CD14-positive monocyte (primary cell): ENCODE measurements around the gene ACOT11. TPM values are rescaled to one million over a fixed set of nuclear protein-coding genes. Genes with fewer than 3 reads are reported as not detected.

Experiments
- DNase-seq, 3 donors: peaks; one replicate each; pipeline ENCODE4 v3.0.0-alpha.2; 2011 to 2022
- H2AFZ ChIP-seq: 2 replicates; pipeline ENCODE4 v1.6.0; 2012; ENCODE audit warnings: mild to moderate bottlenecking, low read depth, low read length, inconsistent platforms; ENCODE audit not compliant: insufficient read depth, poor library complexity, severe bottlenecking
- H3K27ac ChIP-seq, 2 donors: 1 replicate in 1 of 2; 2 replicates in 1 of 2; pipeline ENCODE4 v1.5.1; 2012 to 2013; ENCODE audit warnings: low read length in 2 of 2, control low read depth in 1 of 2, inconsistent platforms in 1 of 2, low read depth in 1 of 2, mild to moderate bottlenecking in 1 of 2
- H3K27me3 ChIP-seq, 2 donors: one replicate each; pipeline versions ENCODE4 v1.6.0 to v1.6.1; 2011 to 2013; ENCODE audit warnings: low read length in 2 of 2; ENCODE audit not compliant: control insufficient read depth in 2 of 2, insufficient read depth in 2 of 2
- H3K36me3 ChIP-seq, 2 donors: replicated peaks in 1 of 2; 1 replicate in 1 of 2; 2 replicates in 1 of 2; pipeline versions ENCODE4 v1.5.1 to v1.6.1; 2012 to 2013; ENCODE audit warnings: low read length in 2 of 2, control low read depth in 1 of 2, inconsistent platforms in 1 of 2, mild to moderate bottlenecking in 1 of 2; ENCODE audit not compliant: insufficient read depth in 2 of 2, control insufficient read depth in 1 of 2
- H3K4me1 ChIP-seq, 2 donors: 1 replicate in 1 of 2; 2 replicates in 1 of 2; pipeline versions ENCODE4 v1.5.1 to v1.6.1; 2012 to 2013; ENCODE audit warnings: low read length in 2 of 2, control low read depth in 1 of 2, inconsistent platforms in 1 of 2, mild to moderate bottlenecking in 1 of 2, moderate library complexity in 1 of 2; ENCODE audit not compliant: insufficient read depth in 2 of 2, control insufficient read depth in 1 of 2
- H3K4me2 ChIP-seq: replicated peaks from 2 replicates; pipeline ENCODE3; 2012; ENCODE audit warnings: low read length, moderate library complexity, mild to moderate bottlenecking; ENCODE audit not compliant: poor library complexity, severe bottlenecking; ENCODE audit errors: extremely low read depth
- H3K4me3 ChIP-seq, 3 experiments: fragments of 200-600 bp in 1 of 3; sonication (generic) in 1 of 3; replicated peaks in 1 of 3; 1 replicate in 2 of 3; 2 replicates in 1 of 3; pipeline ENCODE4 v1.5.1; 2011 to 2013; ENCODE audit warnings: low read length in 3 of 3, mild to moderate bottlenecking in 3 of 3, control low read depth in 2 of 3, low read depth in 2 of 3, inconsistent platforms in 1 of 3, moderate library complexity in 1 of 3
- H3K79me2 ChIP-seq: 2 replicates; pipeline ENCODE4 v1.6.0; 2012; ENCODE audit warnings: mild to moderate bottlenecking, control low read depth, inconsistent platforms, low read length, moderate library complexity; ENCODE audit not compliant: insufficient read depth
- H3K9ac ChIP-seq: 2 replicates; pipeline ENCODE4 v1.6.0; 2017; ENCODE audit warnings: low read length, mild to moderate bottlenecking; ENCODE audit not compliant: insufficient read depth, poor library complexity, severe bottlenecking
- H3K9me3 ChIP-seq, 2 donors: replicated peaks in 1 of 2; 1 replicate in 1 of 2; 2 replicates in 1 of 2; pipeline versions ENCODE4 v1.5.1 to v1.6.1; 2012 to 2013; ENCODE audit warnings: low read length in 2 of 2, control low read depth in 1 of 2; ENCODE audit not compliant: control insufficient read depth in 1 of 2, insufficient read depth in 1 of 2
- H4K20me1 ChIP-seq: 2 replicates; pipeline ENCODE4 v1.6.0; 2012; ENCODE audit warnings: mild to moderate bottlenecking, low read length, control low read depth, moderate library complexity; ENCODE audit not compliant: insufficient read depth
- H3K27ac Mint-ChIP-seq, 7 donors: one replicate each; pipeline ENCODE4 v1.8.0; 2020; ENCODE audit warnings: mild to moderate bottlenecking in 7 of 7, mixed read lengths in 7 of 7, moderate library complexity in 6 of 7, inconsistent platforms in 2 of 7
- H3K27me3 Mint-ChIP-seq, 3 donors: one replicate each; pipeline ENCODE4 v1.8.0; 2021 to 2022; ENCODE audit warnings: low read depth in 3 of 3, mild to moderate bottlenecking in 3 of 3, mixed read lengths in 3 of 3, moderate library complexity in 3 of 3, inconsistent platforms in 1 of 3
- H3K36me3 Mint-ChIP-seq, 2 donors: one replicate each; pipeline ENCODE4 v1.8.0; 2020; ENCODE audit warnings: mixed read lengths in 2 of 2, inconsistent platforms in 1 of 2, mild to moderate bottlenecking in 1 of 2
- H3K4me1 Mint-ChIP-seq: one replicate; pipeline ENCODE4 v1.8.0; 2020; ENCODE audit warnings: mild to moderate bottlenecking, mixed read lengths
- H3K4me3 Mint-ChIP-seq, 2 donors: one replicate each; pipeline ENCODE4 v1.8.0; 2020; ENCODE audit warnings: mild to moderate bottlenecking in 2 of 2, mixed read lengths in 2 of 2, moderate library complexity in 1 of 2
- H3K9me3 Mint-ChIP-seq, 7 donors: one replicate each; pipeline ENCODE4 v1.8.0; 2020 to 2022; ENCODE audit warnings: mixed read lengths in 7 of 7, mild to moderate bottlenecking in 6 of 7, moderate library complexity in 6 of 7, inconsistent platforms in 2 of 7
- WGBS: methylation state at CpG from one replicate; pipeline ENCODE4 v1.1.5; 2013; ENCODE audit warnings: missing lambda C conversion rate; ENCODE audit not compliant: insufficient coverage; 5-methylcytosine and 5-hydroxymethylcytosine counted together
- intact Hi-C, 2 donors: fragments of 100-400 bp; cut with micrococcal nuclease; formaldehyde crosslinking; loops; one replicate each; pipeline versions ENCODE4 v1.15.0 to v1.15.1; 2023
- polyA plus RNA-seq, 3 donors: library from polyadenylated mRNA; depleted of rRNA in 1 of 3; unstranded in 2 of 3; stranded (reverse) in 1 of 3; fragments of 300-500 nt in 2 of 3; fragments of >200 nt in 1 of 3; fragmentation: Illumina TruSeq in 2 of 3; gene quantifications; 1 replicate in 2 of 3; 2 replicates in 1 of 3; pipeline ENCODE4 v1.2.3, GENCODE V29; 2012 to 2021
- small RNA-seq: library from RNA; depleted of rRNA; stranded (forward); fragments of <200 nt; gene quantifications from one replicate; pipeline ENCODE3, GENCODE V24; 2012; ENCODE audit warnings: low read depth; ENCODE audit not compliant: insufficient read length
- TF ChIP-seq, protein P1 (sequence below): fragments of 200-600 bp; IDR thresholded peaks from one replicate; pipeline ENCODE4 v1.8.0; 2022; ENCODE audit warnings: antibody characterized with exemption, mild to moderate bottlenecking

ACOT11 gene
- polyA plus RNA-seq, 3 donors, result 0.18 to 2.1 (median 0.79) TPM

DNA sequence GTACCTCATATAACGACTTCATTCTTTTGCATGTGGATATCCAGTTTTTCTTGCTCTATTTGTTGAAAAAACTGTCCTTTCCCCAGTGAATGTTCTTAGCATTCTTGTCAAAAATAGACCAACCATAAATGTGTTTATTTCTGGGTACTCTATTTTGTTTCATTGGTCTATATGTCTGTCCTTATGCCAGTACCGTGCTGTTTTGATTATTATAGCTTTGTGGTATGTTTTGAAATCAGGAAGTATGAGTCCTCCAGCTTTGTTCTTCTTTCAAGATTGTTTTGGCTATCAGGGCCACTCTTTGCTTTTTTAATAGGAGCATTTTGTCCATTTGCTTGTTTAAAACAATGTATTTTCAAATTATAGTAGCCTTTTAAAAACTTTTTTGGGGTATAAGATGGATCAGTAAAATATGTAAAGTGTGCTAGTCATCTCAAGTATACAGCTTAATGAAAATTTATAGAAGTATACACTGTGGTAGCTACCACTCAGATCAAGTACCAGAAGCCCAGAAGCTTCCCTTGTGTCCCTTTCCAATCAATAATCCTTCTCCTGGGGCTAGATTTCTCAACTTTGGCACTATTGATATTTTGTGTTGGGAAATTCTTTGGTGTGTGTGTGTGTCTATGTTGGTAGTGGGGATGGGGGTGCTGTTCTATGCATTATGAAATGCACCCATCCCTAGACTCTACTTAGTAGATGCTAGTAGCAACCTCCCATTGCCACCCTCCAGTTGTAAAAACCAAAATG lies 110.3 kb downstream of the ACOT11 start:
- H3K9ac ChIP-seq, result no peak overlapping the region
- Mint-ChIP-seq H3K4me1 (no peaks in the 10 kb centered on the region), H3K9me3 (peaks cover 3 to 17% (median 11%) of the 10 kb centered on the region in 7 donors), H3K27ac (no peak overlapping the region), H3K27me3 (no peaks in the 10 kb centered on the region), H3K36me3 (no peaks in the 10 kb centered on the region), H3K4me3 (no peak overlapping the region)
- DNase-seq, result no peak
- peaks cover 3 to 9% of the 10 kb centered on the region in 2 donors for H3K9me3 ChIP-seq
- no peak overlapping the region for H3K4me2 ChIP-seq
- no peaks in the 10 kb centered on the region for H3K36me3 ChIP-seq
- TF ChIP-seq, protein P1, sequence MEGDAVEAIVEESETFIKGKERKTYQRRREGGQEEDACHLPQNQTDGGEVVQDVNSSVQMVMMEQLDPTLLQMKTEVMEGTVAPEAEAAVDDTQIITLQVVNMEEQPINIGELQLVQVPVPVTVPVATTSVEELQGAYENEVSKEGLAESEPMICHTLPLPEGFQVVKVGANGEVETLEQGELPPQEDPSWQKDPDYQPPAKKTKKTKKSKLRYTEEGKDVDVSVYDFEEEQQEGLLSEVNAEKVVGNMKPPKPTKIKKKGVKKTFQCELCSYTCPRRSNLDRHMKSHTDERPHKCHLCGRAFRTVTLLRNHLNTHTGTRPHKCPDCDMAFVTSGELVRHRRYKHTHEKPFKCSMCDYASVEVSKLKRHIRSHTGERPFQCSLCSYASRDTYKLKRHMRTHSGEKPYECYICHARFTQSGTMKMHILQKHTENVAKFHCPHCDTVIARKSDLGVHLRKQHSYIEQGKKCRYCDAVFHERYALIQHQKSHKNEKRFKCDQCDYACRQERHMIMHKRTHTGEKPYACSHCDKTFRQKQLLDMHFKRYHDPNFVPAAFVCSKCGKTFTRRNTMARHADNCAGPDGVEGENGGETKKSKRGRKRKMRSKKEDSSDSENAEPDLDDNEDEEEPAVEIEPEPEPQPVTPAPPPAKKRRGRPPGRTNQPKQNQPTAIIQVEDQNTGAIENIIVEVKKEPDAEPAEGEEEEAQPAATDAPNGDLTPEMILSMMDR, result no peak
- H3K79me2 ChIP-seq, result no peaks in the 10 kb centered on the region
- H3K27ac ChIP-seq, result no peak overlapping the region
- H3K27me3 ChIP-seq, result no peaks in the 10 kb centered on the region
- no peak overlapping the region for H2AFZ ChIP-seq
- no peak overlapping the region for H3K4me3 ChIP-seq
- H3K4me1 ChIP-seq, result no peaks in the 10 kb centered on the region
- WGBS, result no CpG with 5 or more reads among the region's 2 CpGs
- intact Hi-C loops, result no loop called here
- no peaks in the 10 kb centered on the region for H4K20me1 ChIP-seq

Small RNA genes lying within 50 kb of the gene (small RNA-seq; reads per million reads assigned to genes)
- gene AC099796.2, result not detected

Other genes starting within 250 kb of the ACOT11 start
- 10 to 100 TPM in 1 of 3 donors, 1 to 10 TPM in 2; 4.1 to 30.7 (median 4.3) TPM for gene SSBP3, start 141.8 kb upstream of the ACOT11 start, polyA plus RNA-seq
- not detected for gene FAM151A, start 75.3 kb downstream of the ACOT11 start, polyA plus RNA-seq
- gene MROH7, start 93.6 kb downstream of the ACOT11 start, polyA plus RNA-seq, result 1 to 10 TPM in 1 of 3 donors, not detected in 2; 1.1 TPM
- gene TTC4, start 167.6 kb downstream of the ACOT11 start, polyA plus RNA-seq, result 10 to 100 TPM in 2 of 3 donors, 1 to 10 TPM in 1; 9.2 to 13.3 (median 12.4) TPM
- 1 to 10 TPM in 1 of 3 donors, under 1 TPM in 2; 0.73 to 1.2 (median 0.92) TPM for gene PARS2, start 216.3 kb downstream of the ACOT11 start, polyA plus RNA-seq